ENCODE measurements around the gene ANTXR1.

ANTXR1 gene

GRCh38 chr2:69034845-69035244 lies 21.9 kb downstream of the ANTXR1 start:
- no peak for DNase-seq

GRCh38 chr2:69036926-69037325 lies 23.9 kb downstream of the ANTXR1 start:
- no peak for DNase-seq

GRCh38 chr2:69041214-69041613 lies 28.2 kb downstream of the ANTXR1 start:
- DNase-seq = no peak

GRCh38 chr2:69043736-69044400 lies 30.9 kb downstream of the ANTXR1 start:
- no peak for DNase-seq

GRCh38 chr2:69046221-69046662 lies 33.3 kb downstream of the ANTXR1 start:
- DNase-seq = no peak

GRCh38 chr2:69047625-69048145 lies 34.7 kb downstream of the ANTXR1 start:
- DNase-seq = no peak

- DNase-seq = no peak
These were observed 37.8 kb downstream of the ANTXR1 start for GRCh38 chr2:69050802-69051201.

GRCh38 chr2:69053416-69053965 lies 40.5 kb downstream of the ANTXR1 start:
- no peak for DNase-seq

GRCh38 chr2:69054431-69054830 lies 41.5 kb downstream of the ANTXR1 start:
- DNase-seq = no peak

- DNase-seq = no peak
These were observed 42.9 kb downstream of the ANTXR1 start for GRCh38 chr2:69055688-69056470.

GRCh38 chr2:69057660-69058059 lies 44.7 kb downstream of the ANTXR1 start:
- no peak for DNase-seq

- no peak for DNase-seq
These were observed 46.8 kb downstream of the ANTXR1 start for GRCh38 chr2:69059731-69060290.

GRCh38 chr2:69060938-69061501 lies 48.0 kb downstream of the ANTXR1 start:
- DNase-seq = no peak

GRCh38 chr2:69061525-69061924 lies 48.5 kb downstream of the ANTXR1 start:
- DNase-seq = no peak

- no peak for DNase-seq
These were observed 49.5 kb downstream of the ANTXR1 start for GRCh38 chr2:69062307-69062962.

- DNase-seq = no peak
These were observed 52.9 kb downstream of the ANTXR1 start for GRCh38 chr2:69065735-69066336.

- no peak for DNase-seq
These were observed 54.1 kb downstream of the ANTXR1 start for GRCh38 chr2:69067026-69067630.

GRCh38 chr2:69067866-69068265 lies 54.9 kb downstream of the ANTXR1 start:
- DNase-seq = no peak

- DNase-seq = no peak
These were observed 58.0 kb downstream of the ANTXR1 start for GRCh38 chr2:69070969-69071368.

GRCh38 chr2:69073928-69074570 lies 61.1 kb downstream of the ANTXR1 start:
- DNase-seq = no peak

- DNase-seq = no peak
These were observed 61.9 kb downstream of the ANTXR1 start for GRCh38 chr2:69074918-69075317.
